HG02623 (cell line): Measurements from ENCODE around the gene TJP1.
"Not testable (repeated sequence)": the region's sequence is repeated elsewhere in the genome, so short reads cannot be mapped to it uniquely, and the experiment has no call there.

Experiments
- ATAC-seq: cut with Tn5 transposase; IDR thresholded peaks from one replicate; pipeline ENCODE4 v1.9.1; 2021; ENCODE audit warnings: moderate library complexity; ENCODE audit not compliant: unreplicated experiment

TJP1 gene

GRCh38 chr15:29685156-29686078, 136.9 kb downstream of the TJP1 start:
- no peak for ATAC-seq

- ATAC-seq = no peak
Observed at GRCh38 chr15:29682781-29683180, 139.5 kb downstream of the TJP1 start.

GRCh38 chr15:29682361-29682760, 139.9 kb downstream of the TJP1 start:
- ATAC-seq = no peak

- no peak for ATAC-seq
Observed at GRCh38 chr15:29681946-29682345, 140.3 kb downstream of the TJP1 start.

GRCh38 chr15:29681166-29681845, 141.0 kb downstream of the TJP1 start:
- ATAC-seq = no peak

GRCh38 chr15:29680465-29681165, 141.7 kb downstream of the TJP1 start:
- no peak for ATAC-seq

GRCh38 chr15:29678504-29679034, 143.7 kb downstream of the TJP1 start:
- no peak for ATAC-seq

- ATAC-seq = no peak
Observed at GRCh38 chr15:29677871-29678461, 144.3 kb downstream of the TJP1 start.

- ATAC-seq = no peak
Observed at GRCh38 chr15:29677455-29677854, 144.8 kb downstream of the TJP1 start.

- no peak for ATAC-seq
Observed at GRCh38 chr15:29676961-29677402, 145.3 kb downstream of the TJP1 start.

- ATAC-seq = not testable (repeated sequence)
Observed at GRCh38 chr15:29676374-29676960, 145.8 kb downstream of the TJP1 start.

GRCh38 chr15:29675791-29676301, 146.4 kb downstream of the TJP1 start:
- ATAC-seq = no peak

GRCh38 chr15:29674661-29675533, 147.4 kb downstream of the TJP1 start:
- no peak for ATAC-seq

GRCh38 chr15:29672923-29673809, 149.1 kb downstream of the TJP1 start:
- ATAC-seq = no peak

- ATAC-seq = no peak
Observed at GRCh38 chr15:29672446-29672845, 149.8 kb downstream of the TJP1 start.

GRCh38 chr15:29672046-29672445, 150.2 kb downstream of the TJP1 start:
- not testable (repeated sequence) for ATAC-seq

- ATAC-seq = no peak
Observed at GRCh38 chr15:29670998-29671981, 151.0 kb downstream of the TJP1 start.
